GM12873 (cell line): ENCODE data around the gene IP6K1.

Experiments used
- CTCF ChIP-seq: IDR thresholded peaks from 2 replicates; pipeline ENCODE4 v1.5.1; 2012; ENCODE audit warnings: low read depth, mild to moderate bottlenecking, moderate library complexity, low read length, control low read depth; ENCODE audit not compliant: insufficient read depth; ENCODE audit errors: missing control alignments

IP6K1 gene

GRCh38 chr3:49707113-49707480 is 79.2 kb downstream of the IP6K1 start:
- no peak for TF ChIP-seq CTCF

GRCh38 chr3:49706456-49707112 is 79.8 kb downstream of the IP6K1 start:
- no peak for TF ChIP-seq CTCF

DNA sequence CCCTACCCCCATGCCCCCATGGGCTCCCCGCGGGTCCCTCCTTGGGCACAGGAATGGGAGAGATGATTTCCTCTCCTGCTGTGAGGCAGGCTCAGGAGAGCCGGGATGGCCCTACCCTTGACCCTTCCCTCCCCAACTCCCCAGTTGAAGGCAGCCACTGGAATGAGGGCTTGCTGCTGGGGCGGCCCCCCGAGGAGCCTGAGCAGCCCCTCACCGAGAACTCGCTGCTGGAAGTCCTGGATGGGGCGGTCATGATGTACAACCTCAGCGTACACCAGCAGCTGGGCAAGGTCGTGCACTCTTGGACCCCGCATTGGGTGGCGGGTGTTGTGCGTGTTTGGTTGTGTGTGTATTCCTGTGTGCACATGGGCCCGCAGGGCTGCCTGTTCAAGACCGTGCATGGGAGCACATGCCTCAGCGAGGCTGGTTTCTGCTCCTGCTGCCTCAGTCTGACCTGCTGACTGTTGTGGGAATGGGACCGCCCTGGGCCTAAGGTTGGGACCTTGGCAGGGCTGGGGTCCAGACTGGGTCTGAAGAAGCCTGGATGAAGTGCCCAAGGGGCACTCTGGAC is 80.9 kb downstream of the IP6K1 start:
- TF ChIP-seq CTCF = no peak

GRCh38 chr3:49704629-49705028 is 81.7 kb downstream of the IP6K1 start:
- no peak for TF ChIP-seq CTCF

DNA sequence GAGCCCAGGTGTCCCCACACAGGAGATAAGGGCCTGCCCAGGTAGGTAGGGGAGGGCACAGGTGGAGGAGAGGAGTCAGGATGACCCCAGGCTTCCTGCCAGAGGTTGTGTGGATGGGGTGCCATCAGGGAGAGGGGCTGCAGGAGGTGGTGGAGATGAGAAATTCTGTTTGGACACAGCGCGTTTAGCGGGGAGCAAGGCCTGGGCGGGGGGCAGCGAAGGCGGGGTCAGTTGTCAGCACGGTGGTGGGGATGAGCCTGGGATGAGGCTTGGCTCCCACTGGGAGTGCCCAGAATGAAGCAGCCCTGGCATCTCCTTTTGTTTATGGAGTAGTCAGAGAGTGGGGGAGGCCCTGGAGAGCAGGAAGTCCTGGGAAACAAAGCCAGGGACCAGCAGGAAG is 82.4 kb downstream of the IP6K1 start:
- no peak for TF ChIP-seq CTCF

DNA sequence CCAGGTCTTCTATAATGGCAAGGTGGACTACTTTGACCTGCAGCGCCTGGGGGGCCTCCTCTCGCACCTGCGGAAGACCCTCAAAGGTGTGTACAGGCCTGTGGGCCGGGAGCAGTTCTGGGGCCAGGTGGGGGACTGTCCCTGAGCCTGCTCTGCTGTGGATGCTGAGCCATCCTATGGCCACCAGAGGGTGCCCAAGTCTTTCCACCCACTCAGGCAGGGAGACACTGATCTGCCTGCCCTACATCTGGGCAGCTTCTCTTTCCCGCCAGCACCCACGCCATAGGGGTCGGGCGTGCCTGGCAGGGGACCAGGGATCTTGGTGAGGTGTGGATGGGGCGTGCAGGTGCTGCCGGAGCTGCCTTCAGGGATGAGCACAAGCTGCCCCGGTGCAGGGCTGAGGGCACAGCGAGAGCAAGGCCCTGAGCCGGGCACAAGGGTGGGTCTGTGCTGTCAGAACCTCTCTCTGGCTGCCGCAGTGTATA is 82.9 kb downstream of the IP6K1 start:
- TF ChIP-seq CTCF = peak; percentile 94

GRCh38 chr3:49702672-49703071 is 83.7 kb downstream of the IP6K1 start:
- no peak for TF ChIP-seq CTCF
